NCI-H2227 (cell line): ENCODE measurements around the gene ZBTB22.

ENCODE experiments used
- DNase-seq: peaks from one replicate; lab custom pipeline; 2025; ENCODE audit not compliant: unreplicated experiment; lab: John Stamatoyannopoulos, UW

Gene ZBTB22

DNA sequence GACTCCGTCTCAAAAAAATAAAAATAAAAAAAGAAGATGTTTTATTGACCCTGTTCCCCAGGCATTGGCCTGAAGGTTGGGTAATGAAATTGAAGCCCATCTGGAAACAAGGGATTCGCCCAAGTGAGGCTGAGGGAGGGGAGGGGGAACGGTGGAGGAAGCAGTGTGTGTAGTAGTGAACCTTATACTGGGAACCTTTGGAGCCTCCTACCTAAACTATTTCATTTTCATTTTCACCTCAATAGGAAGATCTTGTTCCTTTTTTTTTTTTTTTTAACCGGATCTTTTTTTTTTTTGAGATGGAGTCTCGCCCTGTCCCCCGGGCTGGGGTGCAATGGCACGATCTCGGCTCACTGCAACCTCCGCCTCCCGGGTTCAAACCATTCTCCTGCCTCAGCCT lies 13.2 kb upstream of the ZBTB22 start:
- DNase-seq, result no peak

DNA sequence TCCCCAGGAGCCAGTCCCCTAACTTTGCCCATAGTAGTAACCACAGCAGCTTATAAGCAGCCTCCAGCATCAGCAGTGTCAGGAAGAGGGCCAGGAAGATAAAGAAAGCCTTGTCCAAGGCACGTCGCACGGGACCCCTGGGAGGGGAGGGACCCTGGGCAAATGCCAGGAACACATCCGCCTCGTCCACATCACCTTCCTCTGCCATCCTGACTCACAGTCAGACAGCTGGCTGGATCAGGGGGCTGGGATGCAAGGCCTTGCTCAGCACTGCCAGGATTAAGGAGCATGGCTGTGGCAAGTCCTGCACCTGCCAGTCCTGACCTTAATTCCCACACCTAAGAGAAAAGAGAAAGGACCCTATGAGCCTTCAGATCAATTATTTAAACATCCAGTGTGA lies 11.5 kb upstream of the ZBTB22 start:
- DNase-seq, result no peak

DNA sequence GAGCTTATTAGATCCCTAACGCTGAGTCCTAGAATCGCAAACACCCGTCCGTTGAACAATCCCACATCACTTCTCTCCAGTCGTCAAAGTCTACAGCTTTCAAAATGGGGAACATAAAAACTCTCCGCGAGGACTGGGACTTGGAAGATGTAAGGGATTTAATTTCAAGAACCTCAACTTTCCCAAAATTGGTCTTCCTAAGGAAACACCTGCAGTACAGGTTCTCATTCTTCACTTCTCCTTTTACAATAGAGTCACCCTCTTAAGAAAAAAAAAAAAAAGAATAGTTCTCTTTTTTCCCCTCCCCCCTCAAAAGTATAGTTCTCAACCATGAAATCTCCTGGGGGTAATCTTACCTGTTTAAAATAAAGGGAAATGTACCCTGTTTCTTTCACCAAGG lies 6.6 kb upstream of the ZBTB22 start:
- peak; percentile 63 for DNase-seq

DNA sequence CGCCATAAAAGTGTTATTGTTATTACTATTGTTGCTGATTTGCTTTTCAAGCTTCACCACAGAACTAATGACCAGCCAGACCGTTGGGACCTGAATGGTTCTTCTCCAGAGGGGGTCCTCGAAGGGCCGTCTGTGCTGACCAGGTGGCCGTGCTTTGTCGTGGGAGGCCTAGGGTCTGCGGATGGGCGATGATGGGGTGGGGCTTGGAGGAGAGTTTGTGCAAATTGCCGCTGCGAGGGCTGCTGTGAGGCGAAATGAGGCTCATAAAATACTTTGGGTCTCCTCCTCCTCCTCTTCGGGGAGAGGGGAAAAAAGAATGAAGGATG lies 6.0 kb upstream of the ZBTB22 start:
- peak; percentile 78 for DNase-seq

DNA sequence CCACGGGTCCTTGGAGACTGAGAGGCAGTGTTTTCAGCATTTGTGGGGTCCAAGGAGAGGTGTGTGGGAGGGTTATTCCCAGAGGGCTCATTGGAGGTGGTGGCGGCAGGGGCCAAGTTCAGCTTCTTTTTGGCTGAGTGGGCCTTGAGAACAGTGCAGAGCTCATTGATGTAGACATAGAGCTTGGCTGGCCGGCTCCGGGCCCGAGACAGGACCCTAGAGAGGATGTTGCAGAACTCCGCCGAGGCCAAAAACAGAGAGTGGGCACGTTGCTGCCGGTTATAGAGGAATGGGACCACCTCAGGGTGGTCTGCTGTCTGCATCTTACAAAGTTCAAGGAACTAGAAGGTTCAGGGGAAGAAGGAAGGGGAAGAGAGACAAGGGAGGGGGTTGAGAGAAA lies 3.7 kb upstream of the ZBTB22 start:
- no peak for DNase-seq

DNA sequence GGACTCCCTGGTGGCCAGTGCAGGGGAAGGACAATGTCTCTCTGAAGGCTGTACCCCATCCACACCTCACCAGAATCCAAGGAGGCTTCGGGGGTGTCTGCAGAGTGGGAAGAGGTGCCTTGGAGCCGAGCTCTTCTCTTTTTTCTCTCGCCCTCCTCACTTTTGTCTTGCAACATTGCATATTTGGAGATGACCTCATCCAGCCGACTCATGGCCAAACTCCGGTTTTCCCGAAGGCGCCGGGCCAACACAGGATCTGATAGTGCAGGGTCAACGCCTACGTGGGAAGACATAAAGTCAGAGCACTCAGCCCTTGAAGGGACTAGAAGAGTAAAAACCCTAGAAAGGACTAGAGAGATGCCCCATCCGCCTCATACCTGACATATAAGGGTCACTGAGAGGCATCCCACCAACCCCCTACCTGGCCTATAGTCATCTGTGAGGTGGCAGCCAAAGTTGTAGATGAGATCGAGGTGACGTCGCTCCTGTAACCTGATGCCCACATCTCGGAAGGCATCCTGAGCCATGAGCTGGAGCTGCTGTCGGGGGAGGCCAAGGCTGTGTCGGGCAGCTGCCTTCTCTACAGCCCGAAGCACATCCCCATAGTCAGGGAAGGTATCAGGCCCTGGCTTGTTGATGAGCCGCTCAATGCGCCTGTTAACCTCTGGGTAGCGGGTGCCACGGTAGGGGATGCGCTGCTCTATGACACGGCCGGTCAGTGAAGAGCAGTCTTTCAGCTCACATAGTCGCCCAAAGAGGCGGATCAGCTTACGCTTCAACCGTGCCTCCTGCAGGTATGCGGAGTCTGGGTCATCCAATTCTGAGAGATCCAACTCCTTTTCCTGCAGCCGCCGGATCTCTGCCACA lies 3.0 kb upstream of the ZBTB22 start:
- DNase-seq, result no peak

DNA sequence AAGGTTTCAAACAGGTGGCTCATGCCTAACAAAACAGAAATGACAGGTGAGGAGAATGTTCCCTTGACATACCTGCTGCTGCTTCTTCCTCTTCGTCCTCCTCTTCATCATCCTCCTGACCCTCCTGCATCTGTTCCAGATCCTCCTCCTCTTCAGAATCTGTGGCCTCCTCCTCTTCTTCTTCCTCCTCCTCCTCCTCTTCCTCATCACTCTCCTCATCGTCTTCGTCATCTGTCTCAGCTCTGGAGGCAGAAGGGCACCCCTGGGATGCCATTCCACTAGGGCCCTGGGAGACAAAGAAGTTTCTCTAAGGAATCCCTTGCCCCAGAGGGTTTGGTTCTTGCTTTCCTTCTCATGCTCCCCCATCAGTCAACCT lies 2.4 kb upstream of the ZBTB22 start:
- DNase-seq, result no peak

DNA sequence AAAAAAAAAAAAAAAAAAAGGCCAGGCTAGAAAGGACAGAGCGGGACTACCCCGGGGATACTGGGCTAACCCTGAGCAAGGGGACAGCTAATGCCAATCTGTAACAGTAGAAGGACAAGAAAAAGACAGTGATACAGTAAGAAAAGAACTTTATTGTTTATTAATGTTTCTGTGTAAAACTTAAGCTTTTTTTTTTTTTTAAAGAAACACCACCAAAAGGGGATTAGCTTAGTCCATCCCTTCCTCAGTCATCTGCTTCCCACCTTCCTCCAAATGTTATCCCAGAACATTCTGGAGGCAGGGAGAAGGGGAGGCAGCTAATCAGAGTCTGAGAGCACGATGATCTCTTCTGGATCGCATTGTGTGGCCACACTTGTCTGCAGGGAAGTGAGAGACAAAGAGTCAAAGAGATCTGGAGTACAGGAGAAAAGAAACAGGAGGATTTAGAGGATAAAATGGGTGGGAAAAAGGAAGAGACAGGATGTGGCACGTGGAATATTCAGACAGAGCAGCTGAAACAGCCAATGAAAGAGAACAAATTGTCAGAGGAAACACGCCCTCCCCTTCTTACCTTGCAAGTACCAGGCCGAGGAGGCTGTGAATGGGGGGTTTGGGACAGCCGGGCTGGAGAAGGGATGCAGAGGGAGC lies 1.0 kb upstream of the ZBTB22 start:
- no peak for DNase-seq

DNA sequence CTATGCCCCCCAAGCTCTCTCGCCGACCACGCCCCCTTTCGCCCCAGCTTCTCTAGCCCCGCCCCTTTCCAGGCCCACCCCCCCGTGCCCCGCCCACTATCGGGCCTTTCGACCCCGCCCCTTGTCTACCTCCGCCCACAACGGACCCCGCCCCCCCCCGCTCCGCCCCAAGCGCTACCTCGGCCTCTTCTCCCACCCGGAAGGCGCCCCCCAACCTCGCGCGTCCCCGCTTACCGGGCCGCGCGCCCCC lies 200 bp downstream of the ZBTB22 start:
- DNase-seq, result no peak

DNA sequence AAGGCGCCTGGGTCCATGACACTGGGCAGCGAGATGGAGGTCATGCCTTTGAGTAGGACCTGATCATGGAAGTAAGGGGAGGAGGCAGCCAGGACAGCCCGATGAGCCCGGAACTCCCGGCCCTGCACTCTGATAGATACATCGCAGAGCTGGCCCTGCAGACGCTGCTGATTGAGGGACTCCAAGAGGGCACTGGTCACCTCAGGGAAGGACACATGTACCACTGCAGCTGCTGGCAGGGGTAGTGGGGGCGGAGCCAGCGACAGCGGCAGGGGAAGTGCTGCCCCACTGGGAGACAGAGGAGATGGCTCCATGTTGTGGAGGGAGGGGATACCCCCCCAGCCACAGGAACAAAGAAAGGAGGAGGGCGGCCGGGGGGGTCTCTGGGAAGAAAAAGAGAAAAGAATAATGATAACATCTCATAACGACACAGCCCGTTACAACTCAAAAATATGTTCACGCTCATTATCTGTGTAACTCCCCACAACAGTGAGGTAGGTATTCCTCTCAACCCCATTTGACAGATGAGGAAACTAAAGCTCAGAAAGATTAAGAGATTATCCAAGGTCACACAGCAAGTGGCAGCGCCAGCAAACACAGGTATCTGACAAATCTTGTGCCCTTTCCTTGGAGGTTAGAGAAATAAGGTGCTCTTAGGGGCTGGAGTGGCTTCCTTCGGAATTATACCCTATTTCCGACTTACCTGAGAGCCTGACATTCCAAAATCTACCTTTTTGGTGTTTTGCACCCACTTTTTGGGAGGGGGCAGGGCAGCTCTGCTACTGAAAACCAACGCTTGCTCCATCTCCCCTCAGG lies 733 bp downstream of the ZBTB22 start:
- no peak for DNase-seq

DNA sequence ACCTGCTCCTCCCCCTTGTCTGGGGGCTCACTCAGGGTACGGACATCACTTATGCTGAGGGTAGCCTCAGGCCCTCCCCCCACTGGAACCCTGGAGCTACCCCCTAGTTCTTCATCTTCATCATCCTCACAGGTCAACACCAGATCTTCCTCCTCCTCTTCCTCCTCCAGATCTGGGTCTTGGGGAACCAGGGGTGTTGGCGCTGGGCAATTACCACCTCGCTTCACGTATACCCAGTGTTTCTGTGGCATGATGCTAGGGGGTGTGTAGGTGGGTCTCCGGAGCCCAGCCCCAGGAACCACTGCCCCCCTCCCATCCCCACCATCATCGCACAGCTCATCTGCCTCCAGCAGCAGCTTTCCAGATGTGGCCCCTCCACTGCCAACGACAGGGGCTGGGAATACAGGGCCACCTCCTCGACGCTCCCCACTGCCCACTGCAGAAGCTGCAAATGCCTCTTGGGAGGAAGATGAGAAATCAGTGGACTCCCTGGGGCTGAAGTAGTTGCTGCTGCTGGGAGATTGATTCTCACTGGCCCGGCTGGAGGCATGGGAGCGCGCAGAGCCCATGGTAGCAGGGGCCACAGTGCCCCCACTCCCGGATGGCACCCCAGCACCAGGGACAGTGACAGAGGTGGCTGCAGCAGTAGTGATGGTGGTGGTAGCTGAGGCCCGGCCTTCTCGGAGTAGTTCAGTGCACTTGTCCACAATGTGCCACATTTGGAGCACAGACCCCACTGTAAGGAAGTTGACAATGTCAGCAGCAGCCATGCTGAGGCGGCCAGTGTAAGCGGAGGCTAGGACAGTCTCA lies 1.5 kb downstream of the ZBTB22 start:
- no peak for DNase-seq

DNA sequence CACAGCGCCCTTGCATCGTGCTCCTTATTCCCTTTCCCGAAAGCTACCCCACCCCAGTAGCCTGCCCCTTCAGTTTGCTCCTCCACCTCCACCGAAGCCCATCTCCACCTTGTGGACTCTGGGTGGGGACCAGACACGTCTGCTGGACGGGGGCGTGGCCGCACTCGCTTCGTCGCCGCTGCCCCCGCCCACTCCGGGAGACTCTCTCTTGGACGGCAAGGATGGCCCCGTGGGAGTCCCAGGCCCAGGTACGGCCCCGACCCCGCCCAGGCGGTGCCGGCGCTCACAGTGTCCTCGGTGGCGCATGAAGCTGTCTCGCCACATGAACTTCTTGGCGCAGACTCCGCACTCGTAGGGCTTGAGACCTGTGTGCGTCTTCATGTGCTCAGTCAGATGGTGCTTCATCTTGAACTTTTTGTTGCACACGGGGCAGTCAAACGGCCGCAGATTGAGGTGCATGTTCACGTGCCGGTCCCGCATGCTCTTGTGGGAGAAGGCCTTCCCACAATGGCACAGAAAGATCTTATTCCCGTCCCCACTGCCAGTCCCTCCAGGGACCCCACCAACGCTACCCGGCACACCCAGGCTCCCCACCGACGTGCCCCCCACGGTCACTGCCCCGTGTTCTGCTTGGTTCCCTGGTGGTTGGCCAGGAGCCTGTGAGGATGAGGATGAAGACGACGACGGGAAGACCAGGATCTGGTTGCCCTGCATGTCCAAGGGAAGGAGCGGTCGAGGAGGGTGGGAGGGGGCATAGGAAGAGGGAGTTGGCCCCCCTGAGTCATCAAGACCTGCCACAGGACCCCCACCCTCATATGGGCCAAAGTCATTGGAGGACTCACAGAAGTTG lies 2.4 kb downstream of the ZBTB22 start:
- DNase-seq, result peak; percentile 73

DNA sequence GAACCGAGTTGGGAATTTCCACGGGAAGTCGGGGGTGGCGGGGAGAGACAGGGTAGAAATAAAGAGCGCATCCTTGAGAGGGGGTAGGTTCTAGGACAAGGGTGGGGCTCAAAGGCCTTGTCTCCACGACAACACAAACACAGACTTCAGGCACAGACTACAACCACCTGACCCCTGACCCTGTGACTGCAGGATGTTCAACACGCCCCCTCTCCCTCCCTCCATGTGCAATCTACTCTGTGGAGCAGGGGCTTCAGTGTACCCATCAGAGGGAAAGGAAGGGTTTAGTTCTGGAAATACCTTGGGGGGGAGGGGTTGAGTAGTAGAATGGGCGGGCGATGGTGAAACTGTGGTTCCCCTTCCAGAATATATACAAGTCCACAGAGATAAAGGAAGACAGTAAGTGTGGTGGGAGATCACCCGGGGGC lies 3.0 kb downstream of the ZBTB22 start:
- peak; percentile 83 for DNase-seq

DNA sequence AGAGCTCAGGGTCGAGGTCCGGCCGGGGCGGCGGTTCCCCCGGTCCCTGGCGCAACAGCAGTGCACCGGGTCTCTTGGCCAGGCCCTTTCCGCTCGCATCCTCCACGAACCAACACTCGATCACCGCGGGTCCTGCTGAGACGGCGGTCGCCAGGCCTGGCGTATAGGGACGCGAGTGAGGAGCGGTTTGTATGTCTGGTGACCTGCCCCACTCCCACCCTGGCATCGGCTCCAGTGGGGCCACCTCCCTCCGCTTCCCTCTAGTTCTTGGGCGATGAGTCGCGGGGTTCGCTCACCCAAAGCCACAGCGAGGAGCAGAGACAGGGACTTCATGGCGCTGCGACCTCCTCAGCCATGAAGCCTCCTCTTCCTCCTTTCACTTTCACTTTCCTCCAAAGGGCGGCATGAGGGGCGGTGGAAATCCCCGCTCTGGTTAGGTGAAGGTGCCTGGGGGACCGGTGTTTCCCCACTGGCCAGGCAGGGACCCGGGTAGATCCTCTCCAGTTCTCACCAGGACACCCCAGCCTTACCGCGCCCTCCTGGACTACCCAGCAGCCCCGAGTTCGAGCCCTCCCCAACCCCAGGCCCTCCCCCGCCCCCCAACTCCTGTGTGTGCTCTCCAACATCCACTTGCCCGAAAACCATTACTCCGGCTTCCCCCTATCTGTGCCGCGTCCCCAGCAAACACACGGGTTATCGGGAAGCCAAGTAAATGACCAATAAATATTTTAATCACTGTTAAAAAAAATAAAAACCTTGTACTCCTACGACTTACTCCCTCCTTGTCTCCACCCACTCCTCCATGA lies 3.6 kb downstream of the ZBTB22 start, which contains the start of gene TAPBP:
Gene TAPBP (minus strand): TSS at position 370 of the 806 bp plus-strand sequence. CDS start 37 bp downstream, at position 333.
- no peak for DNase-seq

DNA sequence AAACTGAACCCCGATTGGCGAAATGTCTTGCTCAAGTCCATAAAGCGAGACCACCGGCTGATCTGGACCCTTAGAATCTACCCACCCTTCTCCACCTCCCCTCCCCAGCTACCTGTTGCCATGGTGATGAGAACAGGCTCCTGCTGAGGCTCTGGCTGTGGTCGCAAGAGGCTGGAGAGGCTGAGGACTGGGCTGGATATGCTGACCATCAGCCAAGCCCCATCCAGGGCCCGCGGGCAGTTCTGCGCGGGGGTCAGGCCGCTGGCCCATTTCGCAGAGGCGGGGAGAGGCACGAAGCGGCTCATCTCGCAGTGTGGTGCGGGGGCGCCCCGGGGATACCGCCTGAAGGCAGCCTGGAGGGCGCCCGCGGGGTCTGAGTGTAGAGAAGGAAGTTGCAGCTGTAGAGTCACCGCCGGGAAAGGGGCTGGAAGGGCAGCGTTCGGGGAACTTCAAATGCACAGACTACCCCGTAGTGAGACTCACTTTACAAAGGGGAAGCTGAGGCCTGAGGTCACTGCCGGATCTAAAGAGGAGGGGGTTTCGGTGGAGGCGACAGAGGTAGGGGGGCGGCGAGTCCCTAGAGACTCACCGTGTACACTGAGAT lies 4.3 kb downstream of the ZBTB22 start:
- DNase-seq, result peak; percentile 84

DNA sequence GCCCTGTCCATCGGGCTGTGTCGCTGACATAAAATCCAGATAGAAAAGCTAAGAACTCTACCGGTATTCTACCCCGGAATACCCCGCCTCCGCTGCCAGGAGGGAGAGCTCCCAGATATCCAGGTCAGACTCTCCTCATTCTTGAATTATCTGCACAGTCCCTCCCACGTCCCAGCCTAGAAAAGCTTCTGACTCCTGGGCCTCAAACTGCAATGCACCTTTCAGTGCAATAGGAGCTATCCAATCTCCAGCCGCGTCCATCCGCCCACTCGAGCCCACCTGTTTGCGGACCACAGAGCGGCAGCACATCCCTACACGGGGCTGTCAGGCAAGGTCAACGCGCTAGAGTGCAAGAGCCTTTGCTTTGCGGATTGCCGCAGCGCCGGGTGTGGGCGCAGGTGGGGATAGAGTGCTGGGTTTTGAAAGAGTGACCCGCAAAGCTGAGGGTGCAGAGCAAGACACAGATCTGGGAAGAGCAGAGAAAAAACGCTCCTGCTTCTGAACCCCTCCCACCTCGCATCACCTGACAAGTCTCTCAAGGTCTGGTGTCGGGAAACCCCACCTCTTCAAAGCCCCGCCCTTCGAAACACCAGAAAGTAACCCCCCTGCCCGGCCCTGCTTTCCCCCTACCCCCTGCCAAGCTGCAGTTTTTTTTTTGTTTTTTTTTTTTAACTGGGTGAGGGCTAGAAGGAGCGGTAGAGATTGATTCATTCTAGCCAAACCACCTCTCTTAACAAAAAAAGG lies 5.0 kb downstream of the ZBTB22 start:
- peak; percentile 90 for DNase-seq

DNA sequence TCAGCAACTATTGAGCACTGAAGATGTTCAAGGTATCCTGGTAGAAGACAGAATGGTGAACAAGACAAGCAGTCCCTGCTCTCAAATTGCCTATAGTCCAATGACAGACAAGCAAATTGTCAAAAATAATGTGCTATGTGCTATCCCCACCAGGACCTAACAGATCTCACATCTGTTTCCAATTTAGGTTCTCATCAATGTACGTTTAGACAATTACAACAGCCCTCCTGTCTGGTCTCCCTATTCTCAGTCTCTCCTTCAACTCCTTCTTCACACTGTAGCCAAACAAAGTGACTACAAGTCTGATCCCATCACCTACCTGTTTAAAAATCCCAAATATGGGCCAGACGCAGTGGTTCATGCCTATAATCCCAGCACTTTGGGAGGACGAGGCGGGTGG lies 11.2 kb downstream of the ZBTB22 start:
- DNase-seq, result no peak

DNA sequence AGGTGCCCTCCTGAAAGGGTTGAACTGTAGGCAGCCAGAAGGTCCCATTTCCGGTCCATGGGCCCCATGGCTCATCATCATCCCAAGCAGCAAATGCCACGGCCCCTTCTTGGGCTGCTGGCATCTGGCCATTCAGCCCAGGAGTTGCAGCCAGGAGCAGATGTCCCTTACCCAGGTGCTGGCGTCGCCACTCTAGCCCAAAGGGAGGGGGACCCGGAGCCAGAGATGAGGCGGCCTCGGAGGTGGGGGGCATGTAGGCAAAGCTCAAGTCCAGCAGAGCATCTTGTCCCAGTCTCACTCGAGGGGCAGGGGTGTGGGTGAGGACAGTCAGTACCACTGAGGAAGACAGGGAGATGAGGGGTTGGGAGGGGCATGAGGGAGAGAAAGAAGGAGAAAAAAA lies 12.5 kb downstream of the ZBTB22 start:
- no peak for DNase-seq
